DOHH2 (cell line): ENCODE measurements around the gene UBASH3B.
A peak's percentile ranks its signal among the peaks of the same experiment; 100 is the strongest.

ENCODE experiments used
- H3F3A ChIP-seq: fragments of 200-600 bp; sonication (generic), shearing (Covaris generic); 2 replicates; pipeline ENCODE4 v1.6.0; 2016; ENCODE audit warnings: antibody characterized with exemption, mild to moderate bottlenecking; ENCODE audit not compliant: control insufficient read depth, insufficient read depth
- H3K27ac ChIP-seq: fragments of 200-600 bp; sonication (generic); 2 replicates; pipeline ENCODE4 v1.5.1; 2014; ENCODE audit warnings: low read depth, mild to moderate bottlenecking, low read length, moderate library complexity
- H3K27me3 ChIP-seq: fragments of 200-600 bp; sonication (generic); 2 replicates; pipeline ENCODE4 v1.6.1; 2014; ENCODE audit warnings: mild to moderate bottlenecking, low read length, mixed read lengths; ENCODE audit not compliant: control insufficient read depth
- H3K36me3 ChIP-seq: fragments of 200-600 bp; sonication (generic); 2 replicates; pipeline ENCODE4 v1.6.1; 2014; ENCODE audit warnings: mild to moderate bottlenecking, low read length, moderate library complexity, mixed read lengths; ENCODE audit not compliant: control insufficient read depth
- H3K4me1 ChIP-seq: fragments of 200-600 bp; sonication (generic); 2 replicates; pipeline ENCODE4 v1.6.1; 2014; ENCODE audit warnings: mild to moderate bottlenecking, low read length, mixed read lengths; ENCODE audit not compliant: control insufficient read depth
- H3K4me2 ChIP-seq: fragments of 200-600 bp; sonication (generic); 2 replicates; pipeline ENCODE4 v1.6.0; 2014; ENCODE audit warnings: mild to moderate bottlenecking, low read length, moderate library complexity
- H3K4me3 ChIP-seq: fragments of 200-600 bp; sonication (generic); 2 replicates; pipeline ENCODE4 v1.5.1; 2014; ENCODE audit warnings: mild to moderate bottlenecking, low read length, mixed read lengths
- H3K79me2 ChIP-seq: fragments of 200-600 bp; sonication (generic); 2 replicates; pipeline ENCODE4 v1.6.1; 2014; ENCODE audit warnings: mild to moderate bottlenecking, low read length, mixed read lengths; ENCODE audit not compliant: control insufficient read depth
- H3K9me2 ChIP-seq: fragments of 200-600 bp; sonication (generic); replicated peaks from 2 replicates; pipeline ENCODE4 v1.6.1; 2014; ENCODE audit warnings: mild to moderate bottlenecking, low read length, mixed read lengths; ENCODE audit not compliant: control insufficient read depth
- H3K9me3 ChIP-seq: fragments of 200-600 bp; sonication (generic); 2 replicates; pipeline ENCODE4 v1.6.1; 2014; ENCODE audit warnings: antibody characterized with exemption, low read length, mixed read lengths; ENCODE audit not compliant: control insufficient read depth, insufficient read depth
- H4K20me1 ChIP-seq: fragments of 200-600 bp; sonication (generic); 2 replicates; pipeline ENCODE4 v1.6.0; 2014; ENCODE audit warnings: low read depth, mild to moderate bottlenecking, antibody characterized with exemption, low read length, moderate library complexity; ENCODE audit not compliant: control insufficient read depth, insufficient read depth
- CTCF ChIP-seq: fragments of 200-600 bp; sonication (generic); IDR thresholded peaks from one replicate; pipeline ENCODE4 v1.5.1; 2014; ENCODE audit warnings: antibody characterized with exemption, mild to moderate bottlenecking, low read depth, low read length; ENCODE audit not compliant: poor library complexity, severe bottlenecking
- EZH2phosphoT487 ChIP-seq: fragments of 200-600 bp; sonication (generic); IDR thresholded peaks from 2 replicates; pipeline ENCODE4 v1.6.1; 2017; ENCODE audit warnings: borderline replicate concordance, mild to moderate bottlenecking, antibody characterized with exemption, low read length, moderate library complexity, mixed read lengths

Gene UBASH3B

GRCh38 chr11:122700666-122701065, 45.1 kb downstream of the UBASH3B start:
- H3K27me3 ChIP-seq: no peaks in the 10 kb centered on the region
- H3K4me2 ChIP-seq: peak overlapping the region; percentile 99
- peaks cover 31% of the 10 kb centered on the region for H3F3A ChIP-seq
- TF ChIP-seq EZH2phosphoT487: no peak
- TF ChIP-seq CTCF: no peak
- H3K4me1 ChIP-seq: peaks cover 84% of the 10 kb centered on the region
- H3K9me3 ChIP-seq: no peaks in the 10 kb centered on the region
- peaks cover 19% of the 10 kb centered on the region for H3K36me3 ChIP-seq
- no peaks in the 10 kb centered on the region for H4K20me1 ChIP-seq
- peaks cover 53% of the 10 kb centered on the region for H3K79me2 ChIP-seq
- H3K27ac ChIP-seq: peak overlapping the region; percentile 100
- H3K9me2 ChIP-seq: no peaks in the 10 kb centered on the region
- H3K4me3 ChIP-seq: peak overlapping the region; percentile 67

DNA sequence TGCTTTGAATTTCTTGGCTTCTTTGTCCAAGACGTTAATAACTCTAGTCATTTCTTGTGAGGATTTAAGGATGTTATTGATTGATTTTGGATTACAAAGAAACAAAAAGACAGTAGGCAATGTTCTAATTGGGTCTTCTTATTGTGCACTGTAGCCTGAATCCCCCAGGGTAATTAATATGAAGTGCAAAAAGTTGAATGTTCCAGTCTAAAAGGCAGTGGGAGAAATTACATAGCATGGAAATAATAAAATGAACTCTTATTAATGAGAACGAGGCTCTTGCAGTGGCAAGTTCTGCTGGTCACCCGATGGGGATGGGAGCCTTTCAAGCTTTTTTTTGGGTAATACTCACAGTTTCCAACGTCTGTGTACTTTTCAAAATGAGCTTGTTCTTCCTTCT, 45.6 kb downstream of the UBASH3B start:
- H3K4me2 ChIP-seq: peak overlapping the region; percentile 99
- no peaks in the 10 kb centered on the region for H3K9me2 ChIP-seq
- TF ChIP-seq EZH2phosphoT487: no peak
- TF ChIP-seq CTCF: no peak
- H3K4me1 ChIP-seq: peaks cover 84% of the 10 kb centered on the region
- peaks cover 19% of the 10 kb centered on the region for H3K36me3 ChIP-seq
- peaks cover 27% of the 10 kb centered on the region for H3F3A ChIP-seq
- no peaks in the 10 kb centered on the region for H3K27me3 ChIP-seq
- H3K79me2 ChIP-seq: peaks cover 53% of the 10 kb centered on the region
- no peaks in the 10 kb centered on the region for H3K9me3 ChIP-seq
- H3K27ac ChIP-seq: peak overlapping the region; percentile 100
- H4K20me1 ChIP-seq: no peaks in the 10 kb centered on the region
- H3K4me3 ChIP-seq: peak overlapping the region; percentile 67

DNA sequence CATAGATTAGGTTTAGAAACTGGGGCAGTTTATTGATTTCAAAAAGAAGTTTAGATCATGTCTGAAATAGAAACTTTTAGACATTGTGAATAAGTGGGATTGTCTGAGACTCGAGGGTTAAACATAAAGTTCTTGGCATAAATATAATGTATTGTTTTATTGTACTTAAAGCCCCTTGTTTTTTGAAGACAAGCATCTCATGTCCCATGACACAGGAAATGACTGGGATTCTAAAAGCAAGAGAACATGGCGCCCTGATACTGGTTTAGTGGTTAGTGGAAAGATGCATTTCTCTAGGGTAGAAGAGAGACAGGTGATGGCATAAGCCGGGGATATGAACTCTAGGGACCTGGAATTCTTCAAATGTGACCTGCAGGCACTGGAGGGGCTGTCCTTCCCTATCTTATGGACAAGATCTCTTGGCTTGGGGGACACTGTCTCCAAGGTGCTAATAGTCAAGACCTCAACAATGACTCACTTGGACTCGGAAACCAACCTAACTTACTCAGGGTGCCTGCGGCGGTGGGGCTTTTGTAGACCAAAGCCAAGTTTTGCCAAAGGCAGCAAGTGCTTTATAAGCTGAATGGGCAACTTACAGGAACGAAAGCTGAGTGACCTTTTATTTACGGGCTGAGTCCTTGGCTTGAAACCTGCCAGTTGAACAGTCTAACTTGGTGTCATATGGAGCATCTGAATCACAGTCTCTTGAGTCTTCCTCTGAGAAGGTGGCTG, 48.2 kb downstream of the UBASH3B start:
- Histone ChIP-seq H3K4me3 (no peak overlapping the region), H3K36me3 (peaks cover 10% of the 10 kb centered on the region), H3K27ac (no peak overlapping the region), H3K79me2 (peaks cover 54% of the 10 kb centered on the region), H3K4me1 (peaks cover 72% of the 10 kb centered on the region), H3K9me2 (no peaks in the 10 kb centered on the region), H3F3A (peaks cover 7% of the 10 kb centered on the region; the same call in 1 of the 2 replicates), H3K4me2 (no peak overlapping the region), H3K27me3 (no peaks in the 10 kb centered on the region), H4K20me1 (no peaks in the 10 kb centered on the region), H3K9me3 (no peaks in the 10 kb centered on the region)
- TF ChIP-seq CTCF: no peak
- no peak for TF ChIP-seq EZH2phosphoT487
